ENCODE measurements around the gene KDM1A.

Gene KDM1A

GRCh38 chr1:23110391-23110790 lies 91.1 kb downstream of the KDM1A start:
- DNase-seq (ENCODE audit: low read depth), result no peak
- no peak for TF ChIP-seq CTCF (IDR thresholded peaks at IDR 0.05; ENCODE audit: insufficient read depth, low read depth, low read length, missing control alignments)
- H3K4me3 ChIP-seq (ENCODE audit: low read length), result no peak overlapping the region

- no peak overlapping the region for H3K4me3 ChIP-seq (ENCODE audit: low read length)
- DNase-seq (ENCODE audit: low read depth), result no peak
- TF ChIP-seq CTCF (IDR thresholded peaks at IDR 0.05; ENCODE audit: insufficient read depth, low read depth, low read length, missing control alignments), result no peak
These were observed 92.6 kb downstream of the KDM1A start for GRCh38 chr1:23111600-23112535.

- no peak overlapping the region for H3K4me3 ChIP-seq (ENCODE audit: low read length)
- TF ChIP-seq CTCF (IDR thresholded peaks at IDR 0.05; ENCODE audit: insufficient read depth, low read depth, low read length, missing control alignments), result no peak
- DNase-seq (ENCODE audit: low read depth), result peak; percentile 68
These were observed 95.3 kb downstream of the KDM1A start for GRCh38 chr1:23114424-23115079.

- no peak overlapping the region for H3K4me3 ChIP-seq (ENCODE audit: low read length)
- no peak for DNase-seq (ENCODE audit: low read depth)
- no peak for TF ChIP-seq CTCF (IDR thresholded peaks at IDR 0.05; ENCODE audit: insufficient read depth, low read depth, low read length, missing control alignments)
These were observed 97.1 kb downstream of the KDM1A start for GRCh38 chr1:23116216-23116836.

- no peak for DNase-seq (ENCODE audit: low read depth)
- no peak for TF ChIP-seq CTCF (IDR thresholded peaks at IDR 0.05; ENCODE audit: insufficient read depth, low read depth, low read length, missing control alignments)
- H3K4me3 ChIP-seq (ENCODE audit: low read length), result no peak overlapping the region
These were observed 97.8 kb downstream of the KDM1A start for GRCh38 chr1:23116921-23117699.

- no peak for DNase-seq (ENCODE audit: low read depth)
- TF ChIP-seq CTCF (IDR thresholded peaks at IDR 0.05; ENCODE audit: insufficient read depth, low read depth, low read length, missing control alignments), result no peak
- H3K4me3 ChIP-seq (ENCODE audit: low read length), result no peak overlapping the region
These were observed 99.1 kb downstream of the KDM1A start for GRCh38 chr1:23118407-23118806.
